Measurements from ENCODE around the gene EIF3CL.
"Not testable (repeated sequence)": the region's sequence is repeated elsewhere in the genome, so short reads cannot be mapped to it uniquely, and the experiment has no call there.

EIF3CL gene, protein sequence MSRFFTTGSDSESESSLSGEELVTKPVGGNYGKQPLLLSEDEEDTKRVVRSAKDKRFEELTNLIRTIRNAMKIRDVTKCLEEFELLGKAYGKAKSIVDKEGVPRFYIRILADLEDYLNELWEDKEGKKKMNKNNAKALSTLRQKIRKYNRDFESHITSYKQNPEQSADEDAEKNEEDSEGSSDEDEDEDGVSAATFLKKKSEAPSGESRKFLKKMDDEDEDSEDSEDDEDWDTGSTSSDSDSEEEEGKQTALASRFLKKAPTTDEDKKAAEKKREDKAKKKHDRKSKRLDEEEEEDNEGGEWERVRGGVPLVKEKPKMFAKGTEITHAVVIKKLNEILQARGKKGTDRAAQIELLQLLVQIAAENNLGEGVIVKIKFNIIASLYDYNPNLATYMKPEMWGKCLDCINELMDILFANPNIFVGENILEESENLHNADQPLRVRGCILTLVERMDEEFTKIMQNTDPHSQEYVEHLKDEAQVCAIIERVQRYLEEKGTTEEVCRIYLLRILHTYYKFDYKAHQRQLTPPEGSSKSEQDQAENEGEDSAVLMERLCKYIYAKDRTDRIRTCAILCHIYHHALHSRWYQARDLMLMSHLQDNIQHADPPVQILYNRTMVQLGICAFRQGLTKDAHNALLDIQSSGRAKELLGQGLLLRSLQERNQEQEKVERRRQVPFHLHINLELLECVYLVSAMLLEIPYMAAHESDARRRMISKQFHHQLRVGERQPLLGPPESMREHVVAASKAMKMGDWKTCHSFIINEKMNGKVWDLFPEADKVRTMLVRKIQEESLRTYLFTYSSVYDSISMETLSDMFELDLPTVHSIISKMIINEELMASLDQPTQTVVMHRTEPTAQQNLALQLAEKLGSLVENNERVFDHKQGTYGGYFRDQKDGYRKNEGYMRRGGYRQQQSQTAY

DNA sequence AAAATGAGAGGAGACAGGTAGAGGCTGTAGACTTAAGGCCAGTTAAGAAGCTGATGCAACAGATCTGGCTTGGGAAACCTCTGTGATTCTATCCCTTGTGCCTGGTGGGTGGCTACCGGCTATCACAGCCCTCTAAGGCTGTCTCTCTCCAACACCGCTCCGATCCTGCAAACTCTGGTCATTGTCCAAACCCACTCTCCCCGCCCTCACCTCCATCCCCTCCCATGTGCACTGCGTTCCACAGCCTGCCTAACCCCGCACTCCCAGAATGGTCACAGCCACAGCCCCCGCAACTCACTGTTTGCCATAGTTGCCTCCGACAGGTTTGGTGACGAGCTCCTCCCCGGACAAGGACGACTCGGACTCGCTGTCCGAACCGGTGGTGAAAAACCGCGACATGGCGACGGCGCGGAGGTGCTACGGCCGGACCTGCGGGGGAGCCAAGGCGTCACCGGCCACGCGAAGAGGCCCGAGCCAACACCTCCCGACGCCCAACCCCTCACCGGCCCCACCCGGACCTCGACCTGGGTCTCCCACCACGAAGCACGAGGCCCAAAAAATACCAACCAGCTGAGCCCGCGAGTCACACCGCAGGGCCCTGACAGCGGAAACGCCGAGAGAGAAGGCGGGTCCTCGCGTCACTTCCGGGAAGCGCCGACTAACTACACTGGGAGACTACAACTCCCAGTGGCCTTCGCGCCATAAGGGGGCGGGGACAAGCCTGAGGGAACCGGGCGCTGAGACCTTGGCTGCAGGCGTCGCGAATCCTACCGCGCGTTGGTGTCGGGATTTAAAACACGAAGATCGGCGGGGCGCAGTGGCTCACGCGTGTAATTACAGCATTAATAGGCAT is at the start of gene EIF3CL:
EIF3CL (minus strand) TSS at position 622 of the 853 bp plus-strand sequence; CDS start at position 399, 223 bp downstream.
- not testable (repeated sequence) for DNase-seq (ENCODE audit: extremely low read depth in 1 of 2, low read depth in 1 of 2)

DNA sequence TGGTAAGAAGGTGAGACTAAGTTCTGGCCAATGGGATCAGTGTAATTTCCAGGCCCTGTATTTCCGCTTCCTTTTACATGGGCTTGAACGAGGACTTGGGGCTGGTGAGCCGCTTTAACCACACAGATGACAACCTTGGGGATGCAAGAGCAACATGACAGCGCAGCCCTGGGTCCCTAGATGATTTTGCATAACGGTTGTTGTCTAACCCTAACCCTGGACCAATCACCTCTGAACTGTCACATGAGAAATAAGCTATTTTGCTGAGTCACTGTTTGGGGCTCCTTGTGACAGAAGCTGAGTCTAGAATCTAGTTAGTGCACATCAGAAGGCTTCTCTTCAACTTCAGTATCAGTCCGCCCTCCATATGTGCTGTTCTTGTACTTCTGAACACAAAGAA is 43.4 kb upstream of the EIF3CL start:
- DNase-seq (ENCODE audit: extremely low read depth in 1 of 2, low read depth in 1 of 2) = not testable (repeated sequence)

DNA sequence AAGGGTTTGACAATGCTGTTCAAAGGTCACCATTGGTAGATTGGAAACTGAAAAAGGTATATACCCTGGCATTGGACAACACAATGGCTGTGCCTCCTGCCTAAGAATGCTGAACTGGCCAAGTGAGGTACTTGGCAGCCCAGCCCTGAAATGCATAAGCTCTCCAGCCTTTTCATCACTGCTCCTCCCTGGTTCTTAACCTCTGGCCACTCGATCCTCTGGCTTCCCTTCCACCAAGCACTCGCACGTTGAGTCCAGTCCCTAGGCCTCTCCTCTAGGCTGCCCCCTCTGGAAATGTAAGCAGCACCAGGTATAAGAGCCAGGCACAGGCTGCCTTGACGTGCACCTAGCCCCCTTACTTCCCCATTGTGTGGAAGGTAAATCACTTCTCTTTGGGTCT is 42.7 kb upstream of the EIF3CL start:
- not testable (repeated sequence) for DNase-seq (ENCODE audit: extremely low read depth in 1 of 2, low read depth in 1 of 2)

DNA sequence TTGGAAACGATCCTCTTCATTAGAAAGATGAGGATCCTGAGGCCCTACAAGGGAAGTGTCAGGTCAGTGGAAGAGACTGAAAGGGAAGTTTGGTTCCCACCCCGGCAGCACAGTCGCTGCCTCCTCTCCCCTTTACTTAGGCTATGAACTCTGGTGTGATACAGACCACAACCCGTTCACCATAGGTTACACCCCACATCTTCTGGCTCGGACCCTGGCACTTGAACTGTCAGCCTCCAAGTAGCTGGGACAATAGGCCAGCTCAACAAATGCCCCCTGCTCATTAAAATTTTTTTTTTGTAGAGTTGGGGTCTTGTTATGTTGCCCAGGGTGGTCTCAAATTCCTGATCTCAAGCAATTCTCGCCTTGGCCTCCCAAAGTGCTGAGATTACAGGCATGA is 40.3 kb upstream of the EIF3CL start:
- not testable (repeated sequence) for DNase-seq (ENCODE audit: extremely low read depth in 1 of 2, low read depth in 1 of 2)

DNA sequence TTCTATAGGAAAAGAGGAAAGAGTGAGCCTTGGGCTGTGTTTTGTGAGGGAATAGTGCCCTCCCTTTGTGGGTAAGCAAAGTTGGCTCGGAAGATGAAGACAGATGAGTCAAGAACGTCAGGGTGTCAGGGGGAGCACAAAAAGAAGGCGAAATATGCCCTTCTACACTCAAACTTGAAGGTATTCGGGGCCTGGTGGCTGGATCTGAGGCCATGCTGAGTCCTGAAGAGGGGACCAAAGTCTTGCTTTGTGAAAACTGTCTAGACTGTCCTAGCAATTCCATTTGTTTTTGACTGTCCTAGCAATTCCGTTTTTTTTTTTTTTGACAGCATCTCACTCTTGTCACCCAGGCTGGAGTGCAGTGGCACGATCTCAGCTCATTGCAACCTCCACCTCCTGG is 35.3 kb upstream of the EIF3CL start:
- not testable (repeated sequence) for DNase-seq (ENCODE audit: extremely low read depth in 1 of 2, low read depth in 1 of 2)

DNA sequence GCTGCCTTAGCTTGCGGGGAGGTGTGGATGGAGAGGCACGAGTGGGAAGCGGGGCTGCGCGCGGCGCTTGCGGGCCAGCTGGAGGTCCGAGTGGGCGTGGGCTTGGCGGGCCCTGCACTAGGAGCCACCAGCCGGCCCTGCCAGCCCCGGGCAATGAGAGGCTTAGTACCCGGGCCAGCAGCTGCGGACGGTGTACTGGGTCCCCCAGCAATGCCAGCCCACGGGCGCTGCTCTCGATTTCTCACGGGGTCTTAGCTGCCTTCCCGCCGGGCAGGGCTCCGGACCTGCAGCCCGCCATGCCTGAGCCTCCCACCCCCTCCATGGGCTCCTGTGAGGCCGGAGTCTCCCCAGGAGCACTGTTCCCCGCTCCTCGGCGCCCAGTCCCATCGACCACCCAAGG is 31.7 kb upstream of the EIF3CL start:
- DNase-seq (ENCODE audit: extremely low read depth in 1 of 2, low read depth in 1 of 2) = not testable (repeated sequence)

DNA sequence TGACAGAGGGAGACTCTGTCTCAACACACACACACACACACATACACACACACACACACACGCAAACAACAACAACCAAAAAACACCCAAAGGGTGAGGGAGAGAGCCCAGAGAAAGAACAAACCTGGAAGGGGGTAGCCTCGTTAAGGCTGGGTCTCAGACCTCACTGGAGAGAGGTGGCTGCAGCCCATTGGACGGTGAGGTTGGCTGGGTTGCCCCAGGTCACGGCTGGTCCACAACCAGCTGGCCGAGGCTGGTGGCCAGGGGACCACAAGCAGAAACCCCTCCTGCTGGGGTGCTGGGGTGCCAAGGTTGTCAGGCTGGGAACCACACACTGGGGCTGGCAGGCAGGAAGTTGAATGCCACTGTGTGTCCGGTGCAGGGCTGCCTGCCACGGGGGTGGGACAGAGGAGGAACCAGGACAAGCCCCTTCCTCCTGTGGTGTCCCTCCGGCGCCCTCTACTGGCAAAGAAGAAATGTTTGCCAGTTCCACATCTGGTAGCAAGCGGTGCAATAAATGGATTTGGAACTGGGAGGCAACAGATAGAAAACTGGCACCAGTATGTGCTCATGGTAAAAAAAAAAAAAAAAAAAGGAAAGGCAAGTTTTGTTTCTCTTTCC is 22.5 kb upstream of the EIF3CL start:
- DNase-seq (ENCODE audit: extremely low read depth in 1 of 2, low read depth in 1 of 2) = not testable (repeated sequence)

DNA sequence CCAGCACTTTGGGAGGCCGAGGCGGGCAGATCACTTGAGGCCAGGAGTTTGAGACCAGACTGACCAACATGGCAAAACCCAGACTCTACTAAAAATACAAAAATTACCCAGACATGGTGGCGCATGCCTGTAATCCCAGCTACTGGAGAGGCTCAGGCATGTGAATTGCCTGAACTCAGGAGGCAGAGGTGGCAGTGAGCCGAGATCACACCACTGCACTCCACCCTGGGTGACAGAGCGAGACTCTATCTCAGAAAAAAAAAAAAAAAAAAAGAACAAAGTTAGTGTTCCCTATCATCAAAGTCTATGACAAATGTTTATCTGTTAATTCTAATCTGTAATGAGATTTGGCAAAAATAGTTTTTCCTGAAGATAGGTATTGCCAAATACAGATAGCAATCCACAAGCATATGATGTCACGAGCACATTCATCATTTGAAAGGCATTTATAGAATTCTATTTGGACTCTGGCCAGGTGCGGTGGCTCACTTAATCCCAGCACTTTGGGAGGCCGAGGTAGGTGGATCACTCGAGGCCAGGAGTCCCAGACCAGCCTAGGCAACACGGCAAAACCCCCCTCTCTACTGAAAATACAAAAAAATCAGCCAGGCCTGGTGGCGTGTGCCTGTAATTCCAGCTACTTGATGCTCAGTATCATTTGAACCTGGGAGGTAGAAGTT is 17.6 kb upstream of the EIF3CL start:
- not testable (repeated sequence) for DNase-seq (ENCODE audit: extremely low read depth in 1 of 2, low read depth in 1 of 2)

DNA sequence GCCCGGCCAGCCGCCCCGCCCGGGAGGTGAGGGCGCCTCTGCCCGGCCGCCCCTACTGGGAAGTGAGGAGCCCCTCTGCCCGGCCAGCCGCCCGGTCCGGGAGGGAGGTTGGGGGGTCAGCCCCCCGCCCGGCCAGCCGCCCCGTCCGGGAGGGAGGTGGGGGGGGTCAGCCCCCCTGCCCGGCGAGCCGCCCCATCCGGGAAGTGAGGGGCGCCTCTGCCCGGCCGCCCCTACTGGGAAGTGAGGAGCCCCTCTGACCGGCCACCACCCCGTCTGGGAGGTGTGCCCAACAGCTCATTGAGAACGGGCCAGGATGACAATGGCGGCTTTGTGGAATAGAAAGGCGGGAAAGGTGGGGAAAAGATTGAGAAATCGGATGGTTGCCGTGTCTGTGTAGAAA is 13.4 kb upstream of the EIF3CL start:
- not testable (repeated sequence) for DNase-seq (ENCODE audit: extremely low read depth in 1 of 2, low read depth in 1 of 2)

DNA sequence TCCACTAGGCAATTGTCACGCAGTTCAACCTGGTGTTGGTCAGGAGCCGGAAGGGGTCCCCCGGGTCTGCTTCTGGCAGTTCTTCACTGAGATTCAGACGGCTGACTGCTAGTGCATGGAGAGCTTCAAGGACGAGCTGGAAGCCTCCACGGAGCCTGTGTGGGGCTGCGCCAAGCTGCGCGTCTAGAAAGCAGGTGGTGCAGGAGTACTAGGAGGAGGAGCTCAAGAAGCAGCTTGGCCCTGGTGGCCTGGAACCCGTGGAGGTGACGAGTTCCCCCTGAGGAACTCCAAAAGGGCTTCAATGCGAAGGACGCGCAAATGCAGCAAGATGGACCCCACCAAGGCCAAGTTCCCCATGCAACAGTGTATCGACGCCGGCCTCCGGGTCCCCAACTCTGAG is 10.9 kb upstream of the EIF3CL start:
- not testable (repeated sequence) for DNase-seq (ENCODE audit: extremely low read depth in 1 of 2, low read depth in 1 of 2)

DNA sequence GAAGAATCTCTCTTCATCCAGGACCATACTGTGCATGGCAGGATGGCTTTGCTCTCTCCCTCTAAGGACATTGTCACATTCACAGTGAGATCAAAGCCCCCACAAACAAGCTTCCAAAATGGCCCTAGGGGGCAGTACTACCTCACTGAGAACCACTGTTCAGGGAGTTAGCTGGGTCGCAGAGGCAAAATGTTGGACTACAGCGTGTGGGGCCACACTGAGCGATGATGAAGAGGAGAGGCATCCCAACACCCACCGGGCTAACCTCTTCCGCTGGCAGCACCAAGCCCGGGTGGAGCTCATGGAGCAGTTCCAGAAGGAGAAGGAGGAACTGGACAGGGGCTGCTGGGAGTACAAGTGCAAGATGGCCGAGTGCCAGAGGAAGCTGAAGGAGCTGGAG is 9.9 kb upstream of the EIF3CL start:
- DNase-seq (ENCODE audit: extremely low read depth in 1 of 2, low read depth in 1 of 2) = not testable (repeated sequence)

DNA sequence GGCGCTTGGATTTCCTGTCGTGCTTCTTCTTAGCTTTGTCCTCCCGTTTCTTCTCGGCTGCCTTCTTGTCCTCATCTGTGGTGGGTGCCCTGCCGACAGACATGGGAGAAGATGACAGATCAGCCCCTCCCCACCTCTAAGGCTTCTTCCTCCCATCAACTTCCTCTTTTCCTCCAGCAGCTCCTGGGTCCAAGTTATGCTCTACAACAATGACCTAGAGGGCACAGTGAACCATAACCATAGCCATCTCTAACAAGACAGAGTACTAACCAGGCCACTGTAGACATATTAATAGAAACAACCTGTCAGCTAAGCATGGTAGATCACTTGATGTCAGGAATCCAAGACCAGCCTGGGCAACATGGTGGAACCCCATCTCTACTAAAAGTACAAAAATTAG is 11.6 kb downstream of the EIF3CL start:
- DNase-seq (ENCODE audit: extremely low read depth in 1 of 2, low read depth in 1 of 2) = not testable (repeated sequence)

DNA sequence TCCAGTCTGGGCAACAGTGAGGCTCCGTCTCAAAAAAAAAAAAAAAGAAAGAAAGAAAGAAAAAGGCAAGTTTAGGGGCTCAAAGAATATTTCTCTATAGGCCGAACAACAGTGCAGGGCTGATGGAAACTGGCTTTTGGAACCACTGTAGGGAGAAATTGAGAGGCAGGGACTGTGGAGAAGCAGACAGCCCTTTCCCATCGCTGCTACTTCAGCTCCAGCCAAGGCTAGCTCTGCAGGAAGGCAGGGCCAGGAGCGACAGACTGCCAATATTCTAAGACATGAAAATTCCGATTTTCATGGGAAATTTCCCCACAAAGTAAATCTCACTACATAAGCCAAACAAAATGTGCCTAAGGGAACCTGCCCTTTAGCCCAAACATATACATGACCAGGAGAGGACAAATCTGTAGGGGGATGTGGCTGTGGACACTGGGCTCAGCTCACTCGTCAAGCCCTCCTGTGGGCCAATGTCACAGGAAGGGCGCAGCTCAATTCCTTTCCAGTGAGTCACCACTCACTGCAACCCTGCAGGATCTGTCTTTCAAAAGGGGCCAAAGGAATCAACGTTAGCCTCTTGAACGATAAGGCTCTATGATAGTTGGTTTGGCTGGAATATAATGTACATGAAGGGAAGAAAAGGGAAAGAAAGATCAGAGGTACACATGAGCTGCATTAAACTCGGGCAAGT is 21.3 kb downstream of the EIF3CL start:
- not testable (repeated sequence) for DNase-seq (ENCODE audit: extremely low read depth in 1 of 2, low read depth in 1 of 2)

DNA sequence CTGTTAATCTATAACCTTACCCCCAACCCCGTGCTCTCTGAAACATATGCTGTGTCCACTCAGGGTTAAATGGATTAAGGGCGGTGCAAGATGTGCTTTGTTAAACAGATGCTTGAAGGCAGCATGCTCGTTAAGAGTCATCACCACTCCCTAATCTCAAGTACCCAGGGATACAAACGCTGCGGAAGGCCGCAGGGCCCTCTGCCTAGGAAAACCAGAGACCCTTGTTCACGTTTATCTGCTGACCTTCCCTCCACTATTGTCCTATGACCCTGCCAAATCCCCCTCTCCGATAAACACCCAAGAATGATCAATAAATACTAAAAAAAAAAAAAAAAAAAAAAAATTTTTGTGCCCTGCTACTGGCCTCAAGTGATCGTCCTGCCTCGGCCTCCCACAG is 25.8 kb downstream of the EIF3CL start:
- DNase-seq (ENCODE audit: extremely low read depth in 1 of 2, low read depth in 1 of 2) = not testable (repeated sequence)

DNA sequence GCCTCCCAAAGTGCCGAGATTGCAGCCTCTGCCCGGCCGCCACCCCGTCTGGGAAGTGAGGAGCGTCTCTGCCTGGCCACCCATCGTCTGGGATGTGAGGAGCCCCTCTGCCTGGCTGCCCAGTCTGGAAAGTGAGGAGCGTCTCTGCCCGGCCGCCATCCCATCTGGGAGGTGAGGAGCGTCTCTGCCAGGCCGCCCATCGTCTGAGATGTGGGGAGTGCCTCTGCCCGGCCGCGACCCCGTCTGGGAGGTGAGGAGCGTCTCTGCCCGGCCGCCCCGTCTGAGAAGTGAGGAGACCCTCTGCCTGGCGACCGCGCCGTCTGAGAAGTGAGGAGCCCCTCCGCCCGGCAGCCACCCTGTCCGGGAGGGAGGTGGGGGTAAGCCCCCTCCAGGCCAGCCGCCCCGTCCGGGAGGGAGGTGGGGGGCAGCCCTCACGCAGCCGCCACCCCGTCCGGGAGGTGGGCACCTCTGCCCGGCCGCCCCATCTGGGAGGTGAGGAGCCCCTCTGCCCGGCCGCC is 26.5 kb downstream of the EIF3CL start:
- not testable (repeated sequence) for DNase-seq (ENCODE audit: extremely low read depth in 1 of 2, low read depth in 1 of 2)

DNA sequence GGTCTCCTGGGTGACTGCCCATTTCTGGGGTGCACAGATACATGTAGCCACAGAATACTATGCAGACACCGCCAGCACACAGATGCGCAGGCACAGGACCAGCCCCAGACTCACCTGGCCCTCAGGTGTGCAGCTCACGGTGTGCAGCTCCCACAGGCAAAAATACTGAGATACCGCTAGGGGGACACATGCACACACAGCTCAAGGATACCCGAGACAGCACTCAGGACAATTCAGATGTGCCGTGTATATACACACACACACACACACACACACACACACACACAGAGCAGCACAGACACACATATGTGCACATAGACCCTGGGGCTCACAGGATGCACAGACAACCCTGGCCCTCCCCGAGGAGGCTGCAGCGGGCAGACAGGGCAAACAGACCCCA is 28.5 kb downstream of the EIF3CL start:
- DNase-seq (ENCODE audit: extremely low read depth in 1 of 2, low read depth in 1 of 2) = not testable (repeated sequence)

DNA sequence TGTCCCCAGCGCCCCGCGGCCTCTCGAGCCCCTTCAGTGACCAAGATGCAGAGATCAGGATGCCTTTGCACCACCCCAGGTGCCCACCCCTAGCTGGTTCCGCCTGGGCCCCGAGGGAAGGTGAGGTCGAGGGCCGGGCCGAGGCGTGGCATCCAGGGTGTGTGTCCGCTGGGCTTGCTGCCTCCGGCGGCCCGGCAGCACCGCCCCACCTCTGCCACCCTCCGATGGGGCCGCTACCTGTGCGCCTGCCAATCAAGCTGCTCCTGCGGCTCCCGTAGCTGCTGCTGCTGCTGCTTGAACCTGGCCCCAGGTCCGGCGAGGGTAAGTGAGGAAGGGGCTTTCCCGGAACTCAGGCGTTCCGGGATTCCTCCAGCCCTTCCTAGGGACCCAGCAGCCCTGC is 29.4 kb downstream of the EIF3CL start:
- not testable (repeated sequence) for DNase-seq (ENCODE audit: extremely low read depth in 1 of 2, low read depth in 1 of 2)

DNA sequence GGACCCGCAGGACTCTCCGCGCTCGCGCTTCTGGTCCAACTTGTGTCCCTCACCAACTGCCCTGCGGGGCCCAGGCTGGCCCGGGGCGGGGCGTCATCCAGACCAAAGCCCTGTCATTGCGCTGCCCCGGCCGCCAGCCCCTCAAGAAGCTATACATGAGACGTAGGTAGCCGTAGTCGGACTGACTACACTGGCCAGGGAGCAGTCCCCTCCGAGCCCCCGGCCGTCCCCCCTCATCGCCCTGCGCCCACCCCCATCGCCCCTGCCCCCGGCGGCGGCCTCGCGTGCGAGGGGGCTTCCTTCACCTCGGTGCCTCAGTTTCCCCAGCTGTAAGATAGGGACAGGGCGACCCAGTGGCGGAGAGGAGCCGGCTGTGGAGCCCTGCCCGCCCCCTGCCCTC is 35.7 kb downstream of the EIF3CL start:
- DNase-seq (ENCODE audit: extremely low read depth in 1 of 2, low read depth in 1 of 2) = not testable (repeated sequence)

Data from activated CD8-positive, alpha-beta memory T cell treated with anti-CD3 and anti-CD28 coated beads for 1 hour (primary cell).